HK-2 (cell line): ENCODE measurements around the gene PAX8.

Experiments
- DNase-seq: peaks from one replicate; pipeline ENCODE4 v3.0.0-alpha.2; 2018; ENCODE audit not compliant: unreplicated experiment

Gene PAX8

DNA sequence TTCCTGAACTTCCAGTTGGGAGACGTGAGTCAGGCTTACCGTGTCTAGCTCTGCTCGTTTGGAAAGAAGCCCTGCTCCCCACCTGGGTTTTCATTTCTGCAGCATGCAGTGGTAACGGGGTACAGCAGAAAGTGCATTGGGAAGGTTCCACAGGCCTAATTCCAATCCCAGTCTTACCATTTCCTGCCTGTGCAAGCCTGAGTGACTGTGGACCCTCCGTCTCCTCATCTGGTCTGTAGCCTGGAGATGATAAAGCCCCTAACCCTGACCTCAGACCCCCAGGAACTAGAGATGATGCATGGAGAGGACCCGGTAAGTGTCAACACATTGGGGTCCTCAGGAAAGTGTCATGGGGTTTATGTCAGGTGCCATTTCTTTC, 110.8 kb downstream of the PAX8 start:
- DNase-seq = no peak

DNA sequence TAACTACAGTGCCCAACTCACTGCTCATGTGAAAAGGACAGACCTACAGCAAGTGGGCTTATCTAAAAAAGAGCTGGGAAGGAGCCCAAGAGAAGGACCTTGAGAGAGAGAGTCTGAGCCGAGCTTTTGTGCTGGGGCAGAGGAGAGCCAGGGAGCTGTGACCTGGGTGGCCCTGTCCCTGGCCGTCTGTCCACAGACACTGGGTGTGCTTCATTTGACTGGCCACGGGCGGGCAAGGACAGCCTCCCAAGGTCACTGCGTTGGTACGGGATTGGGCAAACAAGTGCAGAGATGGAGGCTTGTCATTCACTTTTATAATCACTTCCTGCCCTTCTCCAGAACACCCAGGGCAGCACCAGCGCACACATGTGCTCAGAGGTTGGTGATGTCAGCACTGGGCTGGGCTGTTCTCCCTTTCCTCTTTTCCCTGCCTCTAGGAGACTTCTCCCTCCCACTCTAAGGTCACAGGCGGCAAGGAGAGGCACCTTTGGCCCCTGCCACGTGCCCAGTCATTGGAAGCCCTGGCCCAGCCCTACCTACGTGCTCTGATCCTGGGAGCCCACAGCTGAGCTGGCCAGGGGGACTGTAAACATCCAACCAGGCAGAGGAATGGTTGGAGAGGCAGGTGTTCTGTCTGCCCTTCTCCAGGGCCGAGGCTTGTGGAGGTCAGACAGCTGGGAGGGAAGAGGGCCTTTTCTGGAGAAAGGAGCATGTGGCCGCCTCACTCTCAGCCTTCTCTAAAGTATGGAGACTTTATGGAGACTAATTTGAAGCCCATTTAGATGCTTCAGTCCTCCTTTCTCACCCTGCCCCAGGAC, 111.4 kb downstream of the PAX8 start:
- no peak for DNase-seq

- no peak for DNase-seq
Observed at GRCh38 chr2:113166187-113166645, 112.5 kb downstream of the PAX8 start.
